ENCODE results near the gene BCL6.

DNA sequence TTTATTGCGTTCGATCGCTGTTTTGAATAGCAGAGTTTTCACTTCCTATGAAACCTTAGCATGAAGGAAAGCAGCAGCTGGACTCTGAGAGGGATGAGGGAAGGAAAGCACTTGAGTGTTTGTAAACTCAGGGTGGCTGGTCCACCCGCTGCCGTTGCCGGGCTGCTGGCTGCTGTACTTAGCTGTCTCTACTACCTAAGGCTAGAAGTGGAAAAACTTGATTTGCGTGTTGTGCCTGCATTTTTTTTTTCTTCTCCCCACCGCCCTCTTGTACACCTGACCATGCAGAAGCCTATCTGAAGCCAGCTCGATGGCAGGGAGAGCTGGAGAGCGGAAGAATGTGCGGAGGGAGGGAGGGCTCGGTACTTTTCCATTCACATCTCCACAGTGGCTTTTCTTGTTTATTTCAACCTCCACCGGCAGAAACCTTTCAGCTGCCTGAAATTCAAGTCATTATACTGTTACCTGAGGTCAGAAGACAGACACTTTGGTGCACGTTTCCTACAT, 4.8 kb upstream of the BCL6 start:
- TF ChIP-seq, protein P1, sequence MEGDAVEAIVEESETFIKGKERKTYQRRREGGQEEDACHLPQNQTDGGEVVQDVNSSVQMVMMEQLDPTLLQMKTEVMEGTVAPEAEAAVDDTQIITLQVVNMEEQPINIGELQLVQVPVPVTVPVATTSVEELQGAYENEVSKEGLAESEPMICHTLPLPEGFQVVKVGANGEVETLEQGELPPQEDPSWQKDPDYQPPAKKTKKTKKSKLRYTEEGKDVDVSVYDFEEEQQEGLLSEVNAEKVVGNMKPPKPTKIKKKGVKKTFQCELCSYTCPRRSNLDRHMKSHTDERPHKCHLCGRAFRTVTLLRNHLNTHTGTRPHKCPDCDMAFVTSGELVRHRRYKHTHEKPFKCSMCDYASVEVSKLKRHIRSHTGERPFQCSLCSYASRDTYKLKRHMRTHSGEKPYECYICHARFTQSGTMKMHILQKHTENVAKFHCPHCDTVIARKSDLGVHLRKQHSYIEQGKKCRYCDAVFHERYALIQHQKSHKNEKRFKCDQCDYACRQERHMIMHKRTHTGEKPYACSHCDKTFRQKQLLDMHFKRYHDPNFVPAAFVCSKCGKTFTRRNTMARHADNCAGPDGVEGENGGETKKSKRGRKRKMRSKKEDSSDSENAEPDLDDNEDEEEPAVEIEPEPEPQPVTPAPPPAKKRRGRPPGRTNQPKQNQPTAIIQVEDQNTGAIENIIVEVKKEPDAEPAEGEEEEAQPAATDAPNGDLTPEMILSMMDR (IDR thresholded peaks at IDR 0.05), result no peak
- TF ChIP-seq SIN3A (IDR thresholded peaks at IDR 0.05; ENCODE audit: borderline replicate concordance, insufficient read depth, low read depth, low read length) (no peak), REST (IDR thresholded peaks at IDR 0.05; ENCODE audit: insufficient read depth in 1 of 2, low read depth in 2 of 2, low read length in 1 of 2) (no peak), POLR2AphosphoS5 (IDR thresholded peaks at IDR 0.05; ENCODE audit: low read depth, low read length) (no peak)
